ENCODE results near the gene STXBP5L.

DNA sequence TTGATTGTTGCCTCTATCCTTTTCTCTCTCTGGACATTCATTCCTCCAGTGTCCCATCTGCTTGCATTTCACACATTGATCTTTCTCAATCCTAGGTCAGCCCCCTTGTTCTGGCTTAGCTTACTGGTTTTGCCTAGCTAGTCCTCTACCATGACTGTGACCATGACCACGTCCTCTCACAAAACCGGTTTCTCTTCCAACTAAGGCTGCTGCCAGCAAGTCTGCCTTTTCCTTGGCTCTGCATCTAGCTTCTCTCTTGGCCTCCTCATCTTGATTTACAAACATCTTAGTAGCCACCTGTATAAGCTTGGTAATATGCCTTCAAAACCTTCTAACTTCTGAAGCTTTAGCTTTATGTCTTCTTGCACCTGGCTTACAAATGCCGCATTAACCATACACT, 167.2 kb downstream of the STXBP5L start:
- TF ChIP-seq, protein P1, sequence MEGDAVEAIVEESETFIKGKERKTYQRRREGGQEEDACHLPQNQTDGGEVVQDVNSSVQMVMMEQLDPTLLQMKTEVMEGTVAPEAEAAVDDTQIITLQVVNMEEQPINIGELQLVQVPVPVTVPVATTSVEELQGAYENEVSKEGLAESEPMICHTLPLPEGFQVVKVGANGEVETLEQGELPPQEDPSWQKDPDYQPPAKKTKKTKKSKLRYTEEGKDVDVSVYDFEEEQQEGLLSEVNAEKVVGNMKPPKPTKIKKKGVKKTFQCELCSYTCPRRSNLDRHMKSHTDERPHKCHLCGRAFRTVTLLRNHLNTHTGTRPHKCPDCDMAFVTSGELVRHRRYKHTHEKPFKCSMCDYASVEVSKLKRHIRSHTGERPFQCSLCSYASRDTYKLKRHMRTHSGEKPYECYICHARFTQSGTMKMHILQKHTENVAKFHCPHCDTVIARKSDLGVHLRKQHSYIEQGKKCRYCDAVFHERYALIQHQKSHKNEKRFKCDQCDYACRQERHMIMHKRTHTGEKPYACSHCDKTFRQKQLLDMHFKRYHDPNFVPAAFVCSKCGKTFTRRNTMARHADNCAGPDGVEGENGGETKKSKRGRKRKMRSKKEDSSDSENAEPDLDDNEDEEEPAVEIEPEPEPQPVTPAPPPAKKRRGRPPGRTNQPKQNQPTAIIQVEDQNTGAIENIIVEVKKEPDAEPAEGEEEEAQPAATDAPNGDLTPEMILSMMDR (IDR thresholded peaks at IDR 0.05) = no peak
- TF ChIP-seq POLR2A (IDR thresholded peaks at IDR 0.05) = no peak

Data from vagina (tissue), 2 donors.